ENCODE results near the gene NHSL1.

GRCh38 chr6:138489846-138490245 lies 9.4 kb downstream of the NHSL1 start:
- TF ChIP-seq, protein P1, sequence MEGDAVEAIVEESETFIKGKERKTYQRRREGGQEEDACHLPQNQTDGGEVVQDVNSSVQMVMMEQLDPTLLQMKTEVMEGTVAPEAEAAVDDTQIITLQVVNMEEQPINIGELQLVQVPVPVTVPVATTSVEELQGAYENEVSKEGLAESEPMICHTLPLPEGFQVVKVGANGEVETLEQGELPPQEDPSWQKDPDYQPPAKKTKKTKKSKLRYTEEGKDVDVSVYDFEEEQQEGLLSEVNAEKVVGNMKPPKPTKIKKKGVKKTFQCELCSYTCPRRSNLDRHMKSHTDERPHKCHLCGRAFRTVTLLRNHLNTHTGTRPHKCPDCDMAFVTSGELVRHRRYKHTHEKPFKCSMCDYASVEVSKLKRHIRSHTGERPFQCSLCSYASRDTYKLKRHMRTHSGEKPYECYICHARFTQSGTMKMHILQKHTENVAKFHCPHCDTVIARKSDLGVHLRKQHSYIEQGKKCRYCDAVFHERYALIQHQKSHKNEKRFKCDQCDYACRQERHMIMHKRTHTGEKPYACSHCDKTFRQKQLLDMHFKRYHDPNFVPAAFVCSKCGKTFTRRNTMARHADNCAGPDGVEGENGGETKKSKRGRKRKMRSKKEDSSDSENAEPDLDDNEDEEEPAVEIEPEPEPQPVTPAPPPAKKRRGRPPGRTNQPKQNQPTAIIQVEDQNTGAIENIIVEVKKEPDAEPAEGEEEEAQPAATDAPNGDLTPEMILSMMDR (conservative IDR thresholded peaks at IDR 0.05; ENCODE audit: low read length): no peak
- TF ChIP-seq EZH2phosphoT487 (IDR thresholded peaks at IDR 0.05; ENCODE audit: borderline replicate concordance, low read depth, low read length): no peak
